ENCODE data around the gene STAT2. TPM values are rescaled to one million over a fixed set of nuclear protein-coding genes. Genes with fewer than 3 reads are reported as not detected.
A peak's percentile ranks its signal among the peaks of the same experiment; 100 is the strongest.

Gene STAT2
- total and polyA plus RNA-seq, 2 of the 13 experiments (the other 11 are each of a cell fraction or from before 2014, with no cell fraction given): 43.5 to 84.6 TPM

DNA sequence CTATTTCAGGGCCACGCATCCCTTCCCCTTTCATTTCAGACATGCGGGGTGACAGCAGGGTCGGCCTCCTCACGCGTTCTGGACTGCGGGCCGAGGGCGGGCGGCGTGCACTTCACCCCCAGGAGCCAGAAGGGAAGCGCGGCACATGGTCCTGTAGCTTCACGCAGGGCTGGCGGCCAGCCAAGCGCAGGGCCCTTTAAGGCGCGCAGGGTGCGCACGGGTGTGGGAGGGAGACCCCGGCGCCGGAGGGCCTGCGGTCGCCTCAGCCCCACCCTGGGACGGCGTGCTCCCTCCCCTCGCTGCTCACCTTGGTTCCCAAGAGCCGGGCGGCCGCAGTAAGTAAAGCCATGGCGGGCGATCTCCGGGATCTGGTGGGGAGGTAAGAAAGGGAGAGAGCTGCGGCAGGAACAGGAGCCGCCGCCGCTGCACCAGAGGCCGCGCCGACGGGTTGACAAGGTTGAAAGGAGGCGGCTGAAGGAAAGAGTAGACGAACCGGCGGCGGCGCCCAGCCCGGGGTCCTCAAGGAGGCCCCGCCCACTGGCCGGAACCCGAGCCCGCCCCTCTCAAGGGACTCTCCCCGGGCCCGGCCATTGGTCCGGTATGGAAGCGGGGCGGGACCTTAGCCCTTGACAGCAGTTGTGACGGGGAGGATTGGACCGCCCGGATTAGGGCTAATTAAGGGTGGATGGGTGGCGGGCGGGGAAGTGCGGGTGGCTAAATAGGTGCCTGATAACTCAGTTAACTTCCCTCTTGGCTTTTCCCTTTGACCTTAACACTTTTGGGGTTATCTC lies 59.9 kb downstream of the STAT2 start, which contains the start of gene CS (continued):
- TF ChIP-seq ZNF280D (CRISPR knock-in tag; IDR thresholded peaks at IDR 0.05) (0 out of 2 replicates have a peak, but pooled peaks have one; percentile 10), ZNF788 (CRISPR knock-in tag; IDR thresholded peaks at IDR 0.05; ENCODE audit: borderline replicate concordance) (no peak), POLR2A (IDR thresholded peaks at IDR 0.05; ENCODE audit: insufficient read depth in 1 of 2, low read depth in 2 of 2, low read length in 2 of 2) (peak; percentile 54 to 70), LCORL (IDR thresholded peaks at IDR 0.05) (no peak), LCORL (CRISPR knock-in tag; IDR thresholded peaks at IDR 0.05) (0 out of 2 replicates have a peak, but pooled peaks have one; percentile 56), JUN (CRISPR knock-in tag; IDR thresholded peaks at IDR 0.05) (0 out of 2 replicates have a peak, but pooled peaks have one; percentile 33), ZNF704 (CRISPR knock-in tag; IDR thresholded peaks at IDR 0.05; ENCODE audit: borderline replicate concordance) (peak; percentile 88), JDP2 (CRISPR knock-in tag; IDR thresholded peaks at IDR 0.05; ENCODE audit: borderline replicate concordance) (no peak), PLRG1 (conservative IDR thresholded peaks at IDR 0.05) (no peak), RXRB (CRISPR knock-in tag; IDR thresholded peaks at IDR 0.05; ENCODE audit: borderline replicate concordance) (0 out of 2 replicates have a peak, but pooled peaks have one; percentile 3), TIGD3 (CRISPR knock-in tag; IDR thresholded peaks at IDR 0.05; ENCODE audit: borderline replicate concordance) (no peak), MLLT10 (CRISPR knock-in tag; IDR thresholded peaks at IDR 0.05) (no peak), HOXA5 (CRISPR knock-in tag; IDR thresholded peaks at IDR 0.05) (peak; percentile 64; the same call in 1 of the 2 replicates), ATF2 (CRISPR knock-in tag; IDR thresholded peaks at IDR 0.05) (no peak), ZNF563 (CRISPR knock-in tag; IDR thresholded peaks at IDR 0.05) (no peak; the same call in 1 of the 2 replicates), DDIT3 (CRISPR knock-in tag; IDR thresholded peaks at IDR 0.05) (no peak), TAF15 (IDR thresholded peaks at IDR 0.05; ENCODE audit: low read depth, low read length, poor library complexity, severe bottlenecking) (peak; percentile 75), TBX2 (CRISPR knock-in tag; IDR thresholded peaks at IDR 0.05; ENCODE audit: borderline replicate concordance) (peak; percentile 59), NRL (CRISPR knock-in tag; IDR thresholded peaks at IDR 0.05; ENCODE audit: borderline replicate concordance) (peak; percentile 93; the same call in 1 of the 2 replicates)
- TF ChIP-seq, protein P1, sequence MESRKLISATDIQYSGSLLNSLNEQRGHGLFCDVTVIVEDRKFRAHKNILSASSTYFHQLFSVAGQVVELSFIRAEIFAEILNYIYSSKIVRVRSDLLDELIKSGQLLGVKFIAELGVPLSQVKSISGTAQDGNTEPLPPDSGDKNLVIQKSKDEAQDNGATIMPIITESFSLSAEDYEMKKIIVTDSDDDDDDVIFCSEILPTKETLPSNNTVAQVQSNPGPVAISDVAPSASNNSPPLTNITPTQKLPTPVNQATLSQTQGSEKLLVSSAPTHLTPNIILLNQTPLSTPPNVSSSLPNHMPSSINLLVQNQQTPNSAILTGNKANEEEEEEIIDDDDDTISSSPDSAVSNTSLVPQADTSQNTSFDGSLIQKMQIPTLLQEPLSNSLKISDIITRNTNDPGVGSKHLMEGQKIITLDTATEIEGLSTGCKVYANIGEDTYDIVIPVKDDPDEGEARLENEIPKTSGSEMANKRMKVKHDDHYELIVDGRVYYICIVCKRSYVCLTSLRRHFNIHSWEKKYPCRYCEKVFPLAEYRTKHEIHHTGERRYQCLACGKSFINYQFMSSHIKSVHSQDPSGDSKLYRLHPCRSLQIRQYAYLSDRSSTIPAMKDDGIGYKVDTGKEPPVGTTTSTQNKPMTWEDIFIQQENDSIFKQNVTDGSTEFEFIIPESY (CRISPR knock-in tag; IDR thresholded peaks at IDR 0.05): no peak
